ENCODE measurements around the gene ULK4. TPM values are rescaled to one million over a fixed set of nuclear protein-coding genes. Genes with fewer than 3 reads are reported as not detected.
"Not testable (repeated sequence)": the region's sequence is repeated elsewhere in the genome, so short reads cannot be mapped to it uniquely, and the experiment has no call there.

ULK4 gene
- total RNA-seq, 2 donors from 2014 or later, result 4.4 to 8.3 TPM

DNA sequence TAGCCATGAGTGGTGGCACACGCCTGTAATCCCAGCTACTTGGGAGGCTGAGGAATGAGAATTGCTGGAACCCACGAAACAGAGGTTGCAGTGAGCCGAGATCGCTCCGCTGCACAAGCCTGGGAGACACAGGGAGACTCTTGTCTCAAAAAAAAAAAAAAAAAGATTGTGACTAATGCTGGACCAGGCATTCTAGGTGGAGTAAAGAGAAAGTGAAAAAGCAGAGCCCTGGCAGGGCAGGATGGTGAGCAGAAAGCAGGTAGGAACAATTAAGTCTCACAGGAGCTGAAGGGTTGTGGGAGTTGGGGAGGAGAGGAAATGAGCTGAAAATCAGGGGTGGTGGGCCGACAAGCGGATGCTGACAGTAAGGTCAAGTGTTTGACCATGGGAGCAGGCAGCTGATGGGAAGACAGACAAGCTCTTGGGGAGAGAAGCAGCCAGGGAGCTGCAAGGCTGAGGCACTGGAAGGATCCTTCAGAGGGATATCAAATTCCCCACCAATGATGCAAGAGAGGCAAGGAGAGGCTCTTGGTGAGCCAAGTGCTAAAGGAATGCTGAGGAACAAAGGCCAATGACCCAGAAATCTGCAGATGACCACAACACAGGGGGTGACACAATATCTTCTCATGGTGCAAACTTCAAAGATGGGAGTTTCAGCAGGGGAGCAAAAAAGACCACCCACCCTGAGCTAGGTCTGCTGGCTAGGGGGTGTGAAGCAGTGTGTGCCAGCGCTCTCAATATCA lies 251.1 kb downstream of the ULK4 start:
- H3K27me3 ChIP-seq, result no peaks in the 10 kb centered on the region
- no peaks in the 10 kb centered on the region for H3K36me3 ChIP-seq
- H3K27ac ChIP-seq, result no peak overlapping the region
- H3K4me1 ChIP-seq, result no peaks in the 10 kb centered on the region
- H3K9me3 ChIP-seq, result no peaks in the 10 kb centered on the region
- H3K4me3 ChIP-seq, result no peak overlapping the region
- H3K9ac ChIP-seq (ENCODE audit: low read depth in 2 of 2, low read length in 2 of 2), result no peak overlapping the region
- intact Hi-C loops (cut with DNase I), result no loop called here
- TF ChIP-seq, protein P1, sequence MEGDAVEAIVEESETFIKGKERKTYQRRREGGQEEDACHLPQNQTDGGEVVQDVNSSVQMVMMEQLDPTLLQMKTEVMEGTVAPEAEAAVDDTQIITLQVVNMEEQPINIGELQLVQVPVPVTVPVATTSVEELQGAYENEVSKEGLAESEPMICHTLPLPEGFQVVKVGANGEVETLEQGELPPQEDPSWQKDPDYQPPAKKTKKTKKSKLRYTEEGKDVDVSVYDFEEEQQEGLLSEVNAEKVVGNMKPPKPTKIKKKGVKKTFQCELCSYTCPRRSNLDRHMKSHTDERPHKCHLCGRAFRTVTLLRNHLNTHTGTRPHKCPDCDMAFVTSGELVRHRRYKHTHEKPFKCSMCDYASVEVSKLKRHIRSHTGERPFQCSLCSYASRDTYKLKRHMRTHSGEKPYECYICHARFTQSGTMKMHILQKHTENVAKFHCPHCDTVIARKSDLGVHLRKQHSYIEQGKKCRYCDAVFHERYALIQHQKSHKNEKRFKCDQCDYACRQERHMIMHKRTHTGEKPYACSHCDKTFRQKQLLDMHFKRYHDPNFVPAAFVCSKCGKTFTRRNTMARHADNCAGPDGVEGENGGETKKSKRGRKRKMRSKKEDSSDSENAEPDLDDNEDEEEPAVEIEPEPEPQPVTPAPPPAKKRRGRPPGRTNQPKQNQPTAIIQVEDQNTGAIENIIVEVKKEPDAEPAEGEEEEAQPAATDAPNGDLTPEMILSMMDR (IDR thresholded peaks at IDR 0.05), result no peak
- DNase-seq, result no peak

DNA sequence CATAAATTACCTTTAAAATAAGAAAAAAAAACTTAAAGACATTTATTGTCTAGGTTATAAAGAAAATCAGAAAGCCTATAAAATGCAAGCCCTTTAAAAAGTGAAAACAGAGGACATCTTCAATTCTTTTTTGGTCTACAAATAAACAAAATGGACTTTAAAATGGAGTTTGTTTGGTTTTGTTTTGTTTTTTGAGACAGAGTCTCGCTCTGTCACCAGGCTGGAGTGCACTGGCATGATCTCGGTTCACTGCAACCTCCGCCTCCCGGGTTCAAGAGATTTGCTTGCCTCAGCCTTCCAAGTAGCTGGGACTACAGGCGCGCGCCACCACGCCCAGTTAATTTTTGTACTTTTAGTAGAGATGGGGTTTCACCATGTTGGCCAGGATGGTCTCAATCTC lies 252.7 kb downstream of the ULK4 start:
- H3K9ac ChIP-seq (ENCODE audit: low read depth in 2 of 2, low read length in 2 of 2); intact Hi-C loops (cut with DNase I); H3K27me3 ChIP-seq; H3K9me3 ChIP-seq; DNase-seq; H3K4me1 ChIP-seq; H3K27ac ChIP-seq; H3K4me3 ChIP-seq; H3K36me3 ChIP-seq: not testable (repeated sequence)

DNA sequence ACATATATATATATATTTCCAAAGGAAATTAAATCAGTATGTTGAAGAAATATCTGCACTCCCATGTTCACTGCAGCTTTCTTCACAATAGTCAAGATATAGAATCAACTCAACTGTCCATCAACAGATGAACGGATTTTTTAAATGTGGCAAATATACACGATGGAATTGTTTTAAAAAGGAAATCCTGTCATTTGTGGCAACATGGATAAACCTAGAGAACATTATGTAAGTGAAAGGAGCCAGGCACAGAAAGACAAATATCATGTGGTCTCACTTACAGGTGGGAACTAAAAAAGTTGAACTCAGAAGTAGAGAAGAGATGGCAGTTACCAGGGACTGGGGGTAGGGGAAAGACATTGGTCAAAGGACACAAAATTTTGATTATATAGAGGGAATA lies 253.7 kb downstream of the ULK4 start:
- Histone ChIP-seq H3K4me3 (no peak overlapping the region), H3K9ac (ENCODE audit: low read depth in 2 of 2, low read length in 2 of 2) (no peak overlapping the region), H3K36me3 (no peaks in the 10 kb centered on the region), H3K27ac (no peak overlapping the region), H3K9me3 (no peaks in the 10 kb centered on the region), H3K27me3 (no peaks in the 10 kb centered on the region), H3K4me1 (no peaks in the 10 kb centered on the region)
- TF ChIP-seq, protein P1 (IDR thresholded peaks at IDR 0.05), result no peak
- no peak for DNase-seq
- intact Hi-C loops (cut with DNase I), result no loop called here

DNA sequence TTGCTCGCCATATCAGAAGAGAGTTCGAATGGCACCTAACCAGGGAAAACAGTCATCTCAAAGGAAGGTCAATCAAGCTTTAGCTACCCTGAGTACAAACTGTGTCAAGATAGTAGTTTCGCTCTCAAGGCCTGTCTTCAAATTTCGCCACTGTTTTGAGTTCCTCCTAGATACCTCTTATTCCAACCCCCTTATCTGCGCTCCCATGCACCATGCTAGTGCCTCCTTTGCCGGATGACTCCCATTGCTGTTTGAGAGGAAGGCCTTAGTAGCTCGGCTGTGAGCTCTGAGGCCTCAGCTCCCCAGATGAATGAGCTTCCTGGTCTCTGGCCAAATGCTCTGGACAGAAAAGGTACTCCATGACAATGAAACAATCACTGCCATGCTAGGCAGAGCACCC lies 256.0 kb downstream of the ULK4 start:
- intact Hi-C loops (cut with DNase I), result no loop called here
- Histone ChIP-seq H3K27ac (no peak overlapping the region), H3K4me3 (no peak overlapping the region), H3K9me3 (no peaks in the 10 kb centered on the region), H3K36me3 (no peaks in the 10 kb centered on the region), H3K4me1 (no peaks in the 10 kb centered on the region), H3K27me3 (no peaks in the 10 kb centered on the region), H3K9ac (ENCODE audit: low read depth in 2 of 2, low read length in 2 of 2) (no peak overlapping the region)
- TF ChIP-seq, protein P1 (IDR thresholded peaks at IDR 0.05), result no peak
- no peak for DNase-seq

DNA sequence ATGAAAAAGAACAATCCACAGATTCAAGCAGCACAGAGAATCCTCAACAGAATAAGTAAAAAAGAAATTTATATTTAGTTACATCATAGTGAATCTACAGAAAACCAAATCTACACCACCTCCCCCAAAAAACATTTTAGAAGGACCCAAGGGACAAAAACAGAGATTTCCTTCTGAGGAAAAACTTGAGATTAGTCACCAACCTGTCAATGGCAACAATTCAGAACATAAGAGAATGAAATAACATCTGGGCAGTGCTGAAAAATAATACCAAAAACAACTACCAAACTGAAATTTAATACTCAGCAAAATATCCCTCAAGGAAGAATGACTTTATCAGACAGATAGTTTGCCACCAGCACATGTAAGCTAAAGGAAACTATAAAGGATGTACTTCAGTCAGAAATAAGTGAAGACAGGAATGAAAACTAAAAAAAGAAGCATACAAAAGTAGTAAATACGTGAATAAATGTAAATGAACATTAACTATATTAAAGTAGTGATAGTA lies 260.7 kb downstream of the ULK4 start:
- Histone ChIP-seq H3K9ac (ENCODE audit: low read depth in 2 of 2, low read length in 2 of 2) (no peak overlapping the region), H3K9me3 (no peaks in the 10 kb centered on the region), H3K4me1 (no peaks in the 10 kb centered on the region), H3K36me3 (no peaks in the 10 kb centered on the region), H3K27ac (no peak overlapping the region), H3K27me3 (no peaks in the 10 kb centered on the region), H3K4me3 (no peak overlapping the region)
- intact Hi-C loops (cut with DNase I), result no loop called here
- TF ChIP-seq, protein P1 (IDR thresholded peaks at IDR 0.05), result no peak
- DNase-seq, result no peak

DNA sequence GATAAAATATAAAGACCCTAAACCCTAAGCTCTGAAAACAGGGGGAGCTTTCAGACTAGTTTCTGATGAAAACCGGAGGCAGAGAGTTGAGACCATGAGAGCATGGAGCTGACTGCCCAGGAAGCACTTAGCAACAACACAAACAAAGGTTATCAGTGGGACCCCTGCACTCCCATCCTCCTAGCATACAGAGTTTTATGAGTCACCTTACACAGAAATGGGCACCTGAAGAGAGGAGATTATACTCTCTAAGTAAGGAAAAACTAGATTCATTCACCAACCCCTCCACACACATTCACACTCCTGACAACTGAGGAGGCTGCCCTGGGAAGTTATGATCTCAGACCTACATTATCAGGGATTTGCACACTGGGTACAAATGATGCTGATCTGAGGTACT lies 261.7 kb downstream of the ULK4 start:
- no peaks in the 10 kb centered on the region for H3K4me1 ChIP-seq
- H3K27ac ChIP-seq, result no peak overlapping the region
- H3K4me3 ChIP-seq, result no peak overlapping the region
- no peaks in the 10 kb centered on the region for H3K27me3 ChIP-seq
- DNase-seq, result no peak
- no peaks in the 10 kb centered on the region for H3K36me3 ChIP-seq
- TF ChIP-seq, protein P1 (IDR thresholded peaks at IDR 0.05), result no peak
- intact Hi-C loops (cut with DNase I), result no loop called here
- no peaks in the 10 kb centered on the region for H3K9me3 ChIP-seq
- H3K9ac ChIP-seq (ENCODE audit: low read depth in 2 of 2, low read length in 2 of 2), result no peak overlapping the region
